B cell (primary cell): ENCODE data around the gene TRPV6. TPM values are rescaled to one million over a fixed set of nuclear protein-coding genes. Genes with fewer than 3 reads are reported as not detected.

Experiments
- ATAC-seq: fragments of 200-7000 bp; cut with Tn5 transposase; one replicate; pipeline ENCODE4 v1.10.0; 2021; ENCODE audit warnings: low read depth, mild to moderate bottlenecking, moderate number of reproducible peaks, moderate library complexity
- CTCF ChIA-PET: fragments of 350-600 bp; sonication (Branson Sonifier 250); formaldehyde crosslinking; loops from one replicate; lab custom pipeline; 2021; ENCODE audit warnings: antibody characterized with exemption, inconsistent platforms; lab: Charles Lee
- POLR2A ChIA-PET: fragments of 350-600 bp; sonication (Branson Sonifier 250); formaldehyde crosslinking; loops from one replicate; lab custom pipeline; 2021; ENCODE audit warnings: antibody characterized with exemption; lab: Charles Lee
- DNase-seq: peaks from one replicate; pipeline ENCODE4 v3.0.0; 2013
- H2AFZ ChIP-seq: 2 replicates; pipeline ENCODE4 v1.6.1; 2012; ENCODE audit warnings: mild to moderate bottlenecking, low read depth, low read length; ENCODE audit not compliant: insufficient read depth, poor library complexity, severe bottlenecking
- H3K27ac ChIP-seq, 2 donors: 1 replicate in 1 of 2; 2 replicates in 1 of 2; pipeline ENCODE4 v1.5.1; 2012 to 2013; ENCODE audit warnings: low read length in 2 of 2, mild to moderate bottlenecking in 2 of 2, moderate library complexity in 1 of 2
- H3K27me3 ChIP-seq, 4 experiments: fragments of 200-600 bp in 1 of 4; sonication (generic) in 1 of 4; replicated peaks in 1 of 4; 1 replicate in 2 of 4; 2 replicates in 2 of 4; pipeline versions ENCODE4 v1.6.1 to v1.7.0; 2013 to 2016; ENCODE audit warnings: low read length in 3 of 4, mild to moderate bottlenecking in 2 of 4, mixed read lengths in 1 of 4, moderate library complexity in 1 of 4; ENCODE audit not compliant: insufficient read depth in 4 of 4, control insufficient read depth in 3 of 4; ENCODE audit errors: control extremely low read depth in 1 of 4
- H3K36me3 ChIP-seq, 2 experiments: replicated peaks in 1 of 2; 1 replicate in 1 of 2; 2 replicates in 1 of 2; pipeline versions ENCODE4 v1.6.1 to v1.7.1; 2013; ENCODE audit warnings: low read length in 1 of 2; ENCODE audit not compliant: insufficient read depth in 2 of 2, control insufficient read depth in 1 of 2; ENCODE audit errors: control extremely low read depth in 1 of 2, extremely low read depth in 1 of 2
- H3K4me1 ChIP-seq, 2 donors: fragments of 200-600 bp in 1 of 2; sonication (generic) in 1 of 2; 1 replicate in 1 of 2; 2 replicates in 1 of 2; pipeline versions ENCODE4 v1.5.1 to v1.6.1; 2013 to 2017; ENCODE audit warnings: low read length in 2 of 2; ENCODE audit not compliant: control insufficient read depth in 2 of 2, insufficient read depth in 2 of 2
- H3K4me2 ChIP-seq: replicated peaks from 2 replicates; pipeline ENCODE3; 2012; ENCODE audit warnings: mild to moderate bottlenecking, low read depth, low read length; ENCODE audit not compliant: poor library complexity, severe bottlenecking
- H3K4me3 ChIP-seq, 5 experiments: fragments of 200-600 bp in 1 of 5; sonication (generic) in 1 of 5; 1 replicate in 3 of 5; 2 replicates in 2 of 5; pipeline versions ENCODE4 v1.5.1 to v1.7.0; 2011 to 2016; ENCODE audit warnings: low read length in 4 of 5, mild to moderate bottlenecking in 4 of 5, low read depth in 2 of 5, control low read depth in 1 of 5, moderate library complexity in 1 of 5; ENCODE audit not compliant: insufficient read depth in 1 of 5; ENCODE audit errors: control extremely low read depth in 1 of 5, extremely low read depth in 1 of 5
- H3K79me2 ChIP-seq: fragments of 200-600 bp; sonication (generic); one replicate; pipeline ENCODE4 v1.6.0; 2016; ENCODE audit warnings: low read length; ENCODE audit not compliant: control insufficient read depth, insufficient read depth
- H3K9ac ChIP-seq: fragments of 200-600 bp; sonication (generic); 2 replicates; pipeline ENCODE4 v1.6.1; 2017; ENCODE audit warnings: mild to moderate bottlenecking, low read length, moderate library complexity
- H3K9me3 ChIP-seq, 3 donors: one replicate each; pipeline versions ENCODE4 v1.6.1 to v1.7.1; 2013; ENCODE audit warnings: low read length in 2 of 3; ENCODE audit not compliant: control insufficient read depth in 2 of 3, insufficient read depth in 1 of 3; ENCODE audit errors: control extremely low read depth in 1 of 3
- H4K20me1 ChIP-seq: 2 replicates; pipeline ENCODE4 v1.6.0; 2012; ENCODE audit warnings: mild to moderate bottlenecking, low read length; ENCODE audit not compliant: insufficient read depth, control insufficient read depth, poor library complexity, severe bottlenecking
- H3K27ac Mint-ChIP-seq: one replicate; pipeline ENCODE4 v1.8.0; 2021; ENCODE audit warnings: mixed read lengths
- H3K27me3 Mint-ChIP-seq: one replicate; pipeline ENCODE4 v1.8.0; 2021; ENCODE audit warnings: mixed read lengths
- H3K4me1 Mint-ChIP-seq: one replicate; pipeline ENCODE4 v1.8.0; 2021; ENCODE audit warnings: mixed read lengths
- H3K4me3 Mint-ChIP-seq: one replicate; pipeline ENCODE4 v1.8.0; 2021; ENCODE audit warnings: mixed read lengths
- H3K9me3 Mint-ChIP-seq: one replicate; pipeline ENCODE4 v1.8.0; 2022; ENCODE audit warnings: mixed read lengths; ENCODE audit not compliant: insufficient read depth
- EZH2 ChIP-seq: IDR thresholded peaks from 2 replicates; pipeline ENCODE4 v1.6.1; 2012; ENCODE audit warnings: borderline replicate concordance, low read depth, mild to moderate bottlenecking, moderate library complexity, low read length; ENCODE audit not compliant: insufficient read depth, poor library complexity, severe bottlenecking
- WGBS: methylation state at CpG from one replicate; pipeline ENCODE4 v1.1.5; 2013; ENCODE audit warnings: missing lambda C conversion rate; ENCODE audit not compliant: insufficient coverage; 5-methylcytosine and 5-hydroxymethylcytosine counted together
- intact Hi-C: fragments of 100-400 bp; cut with micrococcal nuclease; formaldehyde crosslinking; loops from one replicate; pipeline ENCODE4 v1.10.0; 2022
- polyA plus RNA-seq: library from polyadenylated mRNA; depleted of rRNA; stranded (reverse); fragments of >200 nt; gene quantifications from 2 replicates; pipeline ENCODE4 v1.2.3, GENCODE V29; 2012
- total RNA-seq, 2 donors: library from RNA; stranded (reverse); fragments of 120-200 nt in 1 of 2; gene quantifications; 1 replicate in 1 of 2; 2 replicates in 1 of 2; pipeline versions ENCODE4 v1.2.3 to v1.2.4, GENCODE V29; 2013 to 2022
- TF ChIP-seq, protein P1 (sequence below): fragments of 200-600 bp; IDR thresholded peaks from one replicate; pipeline ENCODE4 v1.8.0; 2022; ENCODE audit warnings: antibody characterized with exemption, mild to moderate bottlenecking

The TRPV6 gene
- total and polyA plus RNA-seq, 2 donors (not counting 1 experiment from before 2014, with no cell fraction given) = not detected

DNA sequence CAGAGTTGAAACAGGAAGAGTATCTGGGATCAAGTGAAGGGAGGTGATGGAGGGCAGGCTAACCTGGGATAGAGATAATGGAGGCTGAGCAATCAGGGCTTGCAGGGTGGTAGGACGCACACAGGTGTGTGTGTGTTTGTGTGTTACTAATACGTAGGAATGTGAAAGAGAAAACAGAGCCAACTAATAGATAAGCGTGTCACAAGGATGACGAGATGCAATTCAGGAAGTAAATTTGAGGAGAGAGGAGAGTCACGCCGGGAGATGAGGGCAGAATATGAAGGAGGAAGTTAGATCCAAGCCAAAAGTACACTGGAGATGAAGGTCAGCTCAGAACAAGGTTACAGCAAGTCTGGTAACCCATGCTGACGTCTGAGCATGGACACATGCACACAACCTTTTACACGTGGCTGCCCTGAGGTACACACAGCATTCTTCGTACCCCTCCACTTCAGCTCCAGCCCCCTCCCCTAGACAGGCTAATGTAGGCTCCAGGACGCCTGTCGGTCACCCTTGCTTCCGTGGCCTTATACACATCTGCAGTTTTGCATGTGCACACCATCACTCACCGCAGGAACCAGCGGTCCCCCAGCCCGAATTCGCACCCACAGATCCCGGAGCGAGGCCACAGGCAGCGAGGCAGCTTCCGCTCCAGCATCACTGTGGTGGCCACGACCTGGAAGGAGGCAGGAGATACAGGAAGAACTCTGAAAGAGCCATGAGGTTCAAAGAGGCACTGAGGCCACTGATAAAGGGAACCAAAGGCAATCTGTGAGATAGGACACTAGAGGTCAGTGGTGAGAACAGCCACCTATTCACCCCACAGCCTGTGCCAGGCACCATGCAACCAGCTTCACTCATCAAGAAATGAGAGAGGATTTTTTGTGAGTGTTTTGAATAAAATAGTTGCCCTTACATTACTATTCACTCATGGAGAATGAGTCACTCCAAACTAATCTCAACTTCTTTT is 23.7 kb upstream of the TRPV6 start:
- DNase-seq (peak; percentile 31), ATAC-seq (peak; percentile 51)
- Histone ChIP-seq H3K4me3 (no peak overlapping the region), H3K36me3 (no peaks in the 10 kb centered on the region), H3K4me2 (no peak overlapping the region), H2AFZ (no peak overlapping the region), H3K4me1 (no peaks in the 10 kb centered on the region), H3K9me3 (peaks cover 0 to 8% (median 3%) of the 10 kb centered on the region in 3 donors), H3K79me2 (no peaks in the 10 kb centered on the region), H3K27ac (no peak overlapping the region), H4K20me1 (no peaks in the 10 kb centered on the region), H3K9ac (no peak overlapping the region), H3K27me3 (peaks cover 0 to 9% (median 3%) of the 10 kb centered on the region in 4 experiments)
- no peak for TF ChIP-seq EZH2
- TF ChIP-seq, protein P1, sequence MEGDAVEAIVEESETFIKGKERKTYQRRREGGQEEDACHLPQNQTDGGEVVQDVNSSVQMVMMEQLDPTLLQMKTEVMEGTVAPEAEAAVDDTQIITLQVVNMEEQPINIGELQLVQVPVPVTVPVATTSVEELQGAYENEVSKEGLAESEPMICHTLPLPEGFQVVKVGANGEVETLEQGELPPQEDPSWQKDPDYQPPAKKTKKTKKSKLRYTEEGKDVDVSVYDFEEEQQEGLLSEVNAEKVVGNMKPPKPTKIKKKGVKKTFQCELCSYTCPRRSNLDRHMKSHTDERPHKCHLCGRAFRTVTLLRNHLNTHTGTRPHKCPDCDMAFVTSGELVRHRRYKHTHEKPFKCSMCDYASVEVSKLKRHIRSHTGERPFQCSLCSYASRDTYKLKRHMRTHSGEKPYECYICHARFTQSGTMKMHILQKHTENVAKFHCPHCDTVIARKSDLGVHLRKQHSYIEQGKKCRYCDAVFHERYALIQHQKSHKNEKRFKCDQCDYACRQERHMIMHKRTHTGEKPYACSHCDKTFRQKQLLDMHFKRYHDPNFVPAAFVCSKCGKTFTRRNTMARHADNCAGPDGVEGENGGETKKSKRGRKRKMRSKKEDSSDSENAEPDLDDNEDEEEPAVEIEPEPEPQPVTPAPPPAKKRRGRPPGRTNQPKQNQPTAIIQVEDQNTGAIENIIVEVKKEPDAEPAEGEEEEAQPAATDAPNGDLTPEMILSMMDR = peak; percentile 29
- H3K4me1 Mint-ChIP-seq = no peaks in the 10 kb centered on the region
- no peak overlapping the region for H3K4me3 Mint-ChIP-seq
- ChIA-PET CTCF (interaction anchor here (0.8 to 3.6 kb wide), 7 partner anchors 8 to 306 kb away, joined by 3 to 21 read pairs (median 3); no protein-coding TSS in a partner anchor), POLR2A (no interaction called here)
- intact Hi-C loops = loop anchor here (1.0 kb wide), 1 partner anchor 93 kb away; no protein-coding TSS in a partner anchor
- H3K27me3 Mint-ChIP-seq = peaks cover 39% of the 10 kb centered on the region
- H3K9me3 Mint-ChIP-seq = no peaks in the 10 kb centered on the region
- 75% methylated on average over 21 of the region's 21 CpGs for WGBS
- no peak overlapping the region for H3K27ac Mint-ChIP-seq

DNA sequence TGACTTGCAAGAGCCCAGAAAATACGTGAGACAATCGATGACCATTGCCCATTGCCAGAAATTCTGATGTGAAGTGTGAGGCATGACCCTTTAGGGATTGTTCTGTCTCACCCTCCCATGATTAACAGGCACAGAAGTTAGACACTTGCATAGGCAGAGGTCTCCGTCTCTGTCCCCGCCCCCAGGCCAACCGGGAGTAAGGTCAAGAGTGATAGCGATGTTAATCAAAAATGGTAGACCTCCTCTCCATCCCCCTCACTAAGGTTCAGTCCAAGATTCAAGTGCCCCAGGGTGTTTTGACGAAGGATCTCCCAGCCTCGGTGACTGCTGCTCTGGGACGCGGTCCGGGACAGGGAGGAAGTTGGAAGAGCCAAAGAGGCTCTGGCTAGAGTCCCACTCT is 22.7 kb upstream of the TRPV6 start:
- TF ChIP-seq, protein P1 = no peak
- TF ChIP-seq EZH2 = no peak
- ATAC-seq (no peak), DNase-seq (no peak)
- H3K4me3 ChIP-seq = no peak overlapping the region
- ChIA-PET POLR2A (no interaction called here), CTCF (no interaction called here)
- H3K79me2 ChIP-seq = no peaks in the 10 kb centered on the region
- no peak overlapping the region for H3K9ac ChIP-seq
- peaks cover 34% of the 10 kb centered on the region for H3K27me3 Mint-ChIP-seq
- no peak overlapping the region for H2AFZ ChIP-seq
- H3K4me3 Mint-ChIP-seq = no peak overlapping the region
- no peak overlapping the region for H3K27ac ChIP-seq
- H3K36me3 ChIP-seq = no peaks in the 10 kb centered on the region
- H3K27me3 ChIP-seq = peaks cover 0 to 9% (median 3%) of the 10 kb centered on the region in 4 experiments
- H3K4me2 ChIP-seq = no peak overlapping the region
- intact Hi-C loops = no loop called here
- H3K27ac Mint-ChIP-seq = no peak overlapping the region
- 88% methylated on average over 8 of the region's 11 CpGs for WGBS
- no peaks in the 10 kb centered on the region for H4K20me1 ChIP-seq
- H3K9me3 ChIP-seq = peaks cover 0 to 8% (median 3%) of the 10 kb centered on the region in 3 donors
- H3K9me3 Mint-ChIP-seq = no peaks in the 10 kb centered on the region
- no peaks in the 10 kb centered on the region for H3K4me1 Mint-ChIP-seq
- H3K4me1 ChIP-seq = no peaks in the 10 kb centered on the region
